Measurements from ENCODE around the gene DPF3.

GRCh38 chr14:72774141-72774540 is 119.8 kb downstream of the DPF3 start:
- no peak for TF ChIP-seq CTCF (IDR thresholded peaks at IDR 0.05)
- TF ChIP-seq POLR2A (IDR thresholded peaks at IDR 0.05), result no peak

Data from right lobe of liver (tissue), 4 donors.